H1 (cell line): ENCODE data around the gene C5orf15. TPM values are rescaled to one million over a fixed set of nuclear protein-coding genes. Genes with fewer than 3 reads are reported as not detected.

Experiments
- CTCF ChIA-PET: fragments of 300-600 bp; sonication (Branson Sonifier 250); formaldehyde crosslinking; loops from one replicate; lab custom pipeline; 2021; ENCODE audit not compliant: partially characterized antibody; lab: Charles Lee
- POLR2A ChIA-PET: fragments of 300-600 bp; sonication (Branson Sonifier 250); formaldehyde crosslinking; loops from one replicate; lab custom pipeline; 2021; ENCODE audit warnings: inconsistent platforms; ENCODE audit not compliant: partially characterized antibody; lab: Charles Lee
- DNase-seq, 2 experiments: peaks; one replicate each; pipeline versions ENCODE4 v3.0.0 to v3.0.0-alpha.2; 2010 to 2022; ENCODE audit warnings: low spot score in 2 of 2, low read depth in 1 of 2, mixed read lengths in 1 of 2
- FAIRE-seq: peaks from 2 replicates; lab custom pipeline; 2011; peaks lifted over from hg19 to GRCh38; lab: Jason Lieb, UNC
- H2AFZ ChIP-seq: 2 replicates; pipeline ENCODE4 v1.8.1; 2012; ENCODE audit warnings: low read length, inconsistent platforms
- H2AK5ac ChIP-seq: 2 replicates; pipeline ENCODE4 v1.6.1; 2013; ENCODE audit warnings: low read depth, low read length
- H2BK120ac ChIP-seq: replicated peaks from 2 replicates; pipeline ENCODE3; 2013; ENCODE audit warnings: low read depth, low read length, inconsistent platforms
- H2BK12ac ChIP-seq: 2 replicates; pipeline ENCODE4 v1.6.1; 2013; ENCODE audit warnings: low read depth, low read length
- H2BK15ac ChIP-seq: 2 replicates; pipeline ENCODE4 v1.6.1; 2013; ENCODE audit warnings: low read length
- H2BK20ac ChIP-seq: 2 replicates; pipeline ENCODE4 v1.6.1; 2013; ENCODE audit warnings: low read length
- H2BK5ac ChIP-seq: 2 replicates; pipeline ENCODE4 v1.6.1; 2013; ENCODE audit warnings: low read depth, low read length
- H3K14ac ChIP-seq: 2 replicates; pipeline ENCODE4 v1.6.1; 2013; ENCODE audit warnings: inconsistent platforms; ENCODE audit not compliant: insufficient read length
- H3K18ac ChIP-seq: 2 replicates; pipeline ENCODE4 v1.6.1; 2013; ENCODE audit warnings: low read length; ENCODE audit errors: extremely low read depth
- H3K23ac ChIP-seq: 2 replicates; pipeline ENCODE4 v1.6.1; 2013; ENCODE audit warnings: inconsistent platforms; ENCODE audit not compliant: insufficient read length
- H3K23me2 ChIP-seq: 2 replicates; pipeline ENCODE4 v1.6.1; 2013; ENCODE audit warnings: low read depth, low read length
- H3K27ac ChIP-seq: 2 replicates; pipeline ENCODE4 v1.6.1; 2011; ENCODE audit warnings: low read depth, low read length, inconsistent platforms
- H3K27me3 ChIP-seq, 4 experiments: replicated peaks in 1 of 4; 1 replicate in 1 of 4; 2 replicates in 3 of 4; pipeline versions ENCODE4 v1.6.1 to v1.8.1; 2011 to 2013; ENCODE audit warnings: low read length in 3 of 4, mild to moderate bottlenecking in 3 of 4, inconsistent platforms in 2 of 4, mixed read lengths in 2 of 4, moderate library complexity in 1 of 4; ENCODE audit not compliant: control insufficient read depth in 3 of 4, insufficient read depth in 3 of 4; ENCODE audit errors: extremely low read depth in 1 of 4
- H3K36me3 ChIP-seq, 4 experiments: 2 replicates each; pipeline versions ENCODE4 v1.6.1 to v1.8.1; 2011 to 2013; ENCODE audit warnings: mild to moderate bottlenecking in 4 of 4, low read length in 3 of 4, moderate library complexity in 2 of 4, control low read depth in 1 of 4, inconsistent platforms in 1 of 4; ENCODE audit not compliant: insufficient read depth in 4 of 4, control insufficient read depth in 2 of 4
- H3K4ac ChIP-seq: replicated peaks from 2 replicates; pipeline ENCODE3; 2013; ENCODE audit warnings: low read length, low read depth, mixed read lengths, inconsistent platforms; ENCODE audit not compliant: insufficient read length
- H3K4me1 ChIP-seq, 4 experiments: replicated peaks in 1 of 4; 1 replicate in 1 of 4; 2 replicates in 3 of 4; pipeline versions ENCODE4 v1.6.1 to v1.8.1; 2011 to 2013; ENCODE audit warnings: low read length in 3 of 4, inconsistent platforms in 2 of 4, mixed read lengths in 1 of 4; ENCODE audit not compliant: insufficient read depth in 4 of 4, control insufficient read depth in 3 of 4
- H3K4me2 ChIP-seq, 2 experiments: 2 replicates each; pipeline versions ENCODE4 v1.6.1 to v1.8.1; 2011 to 2013; ENCODE audit warnings: low read depth in 2 of 2, low read length in 2 of 2, control low read depth in 1 of 2, inconsistent platforms in 1 of 2, mild to moderate bottlenecking in 1 of 2; ENCODE audit not compliant: insufficient read depth in 1 of 2
- H3K4me3 ChIP-seq, 4 experiments: fragments of 200-600, 300-600 bp in 1 of 4; sonication (generic), shearing (Covaris generic), sonication (Bioruptor Twin) in 1 of 4; 2 replicates each; pipeline versions ENCODE4 v1.5.1 to v1.8.1; 2011 to 2016; ENCODE audit warnings: low read length in 4 of 4, low read depth in 3 of 4, control low read depth in 2 of 4, inconsistent platforms in 2 of 4, mild to moderate bottlenecking in 2 of 4, mixed read lengths in 1 of 4, moderate library complexity in 1 of 4; ENCODE audit not compliant: insufficient read depth in 2 of 4; ENCODE audit errors: extremely low read depth in 1 of 4
- H3K56ac ChIP-seq: replicated peaks from 2 replicates; pipeline ENCODE3; 2013; ENCODE audit warnings: low read depth, mild to moderate bottlenecking, mixed read lengths, low read length, inconsistent platforms; ENCODE audit not compliant: insufficient read length
- H3K79me1 ChIP-seq: 2 replicates; pipeline ENCODE4 v1.6.1; 2013; ENCODE audit warnings: low read depth, low read length, control low read depth
- H3K79me2 ChIP-seq, 2 experiments: 2 replicates each; pipeline versions ENCODE4 v1.6.1 to v1.8.1; 2012 to 2013; ENCODE audit warnings: low read length in 2 of 2, mild to moderate bottlenecking in 2 of 2, inconsistent platforms in 1 of 2; ENCODE audit not compliant: insufficient read depth in 2 of 2, control insufficient read depth in 1 of 2
- H3K9ac ChIP-seq, 4 experiments: replicated peaks in 1 of 4; 1 replicate in 1 of 4; 2 replicates in 3 of 4; pipeline versions ENCODE4 v1.6.1 to v1.8.1; 2011 to 2013; ENCODE audit warnings: low read depth in 3 of 4, low read length in 3 of 4, control low read depth in 2 of 4, mild to moderate bottlenecking in 2 of 4, moderate library complexity in 2 of 4, inconsistent platforms in 1 of 4; ENCODE audit errors: extremely low read depth in 1 of 4
- H3K9me3 ChIP-seq, 2 experiments: 2 replicates each; pipeline versions ENCODE4 v1.6.1 to v1.8.1; 2012 to 2013; ENCODE audit warnings: mild to moderate bottlenecking in 2 of 2, moderate library complexity in 2 of 2, control low read depth in 1 of 2, inconsistent platforms in 1 of 2, low read depth in 1 of 2, low read length in 1 of 2, mixed read lengths in 1 of 2; ENCODE audit not compliant: insufficient read depth in 2 of 2
- H4K20me1 ChIP-seq, 2 experiments: replicated peaks in 1 of 2; 2 replicates each; pipeline versions ENCODE3 to v1.8.1; 2011 to 2013; ENCODE audit warnings: inconsistent platforms in 2 of 2, low read length in 2 of 2, mild to moderate bottlenecking in 1 of 2; ENCODE audit not compliant: insufficient read depth in 2 of 2, control insufficient read depth in 1 of 2
- H4K5ac ChIP-seq: 2 replicates; pipeline ENCODE4 v1.6.1; 2013; ENCODE audit warnings: low read length, low read depth, mixed read lengths, inconsistent platforms; ENCODE audit not compliant: insufficient read length
- H4K8ac ChIP-seq: 2 replicates; pipeline ENCODE4 v1.8.0; 2013; ENCODE audit warnings: mild to moderate bottlenecking, moderate library complexity, low read length, inconsistent platforms; ENCODE audit not compliant: insufficient read depth; ENCODE audit errors: extremely low read depth
- H4K91ac ChIP-seq: replicated peaks from 2 replicates; pipeline ENCODE3; 2013; ENCODE audit warnings: low read length, mixed read lengths, inconsistent platforms; ENCODE audit not compliant: insufficient read length
- CEBPB ChIP-seq: IDR thresholded peaks from 2 replicates; pipeline ENCODE4 v1.6.1; 2012; ENCODE audit warnings: low read depth, low read length
- NRF1 ChIP-seq: IDR thresholded peaks from 2 replicates; pipeline ENCODE4 v1.6.1; 2011; ENCODE audit warnings: mild to moderate bottlenecking, low read depth, low read length, improper control_type of control experiment
- RNF2 ChIP-seq: fragments of 200-900, 300-1000 bp; sonication (generic); IDR thresholded peaks from 2 replicates; pipeline ENCODE4 v1.7.1; 2016; ENCODE audit warnings: borderline replicate concordance, low read depth, mild to moderate bottlenecking, antibody characterized with exemption, low read length; ENCODE audit not compliant: poor library complexity, severe bottlenecking; ENCODE audit errors: missing control alignments
- WGBS, 2 experiments: shearing (Covaris generic) in 1 of 2; methylation state at CpG; one replicate each; pipeline versions ENCODE4 v1.1.6 to v1.1.7; 2013 to 2015; ENCODE audit warnings: low lambda C conversion rate in 2 of 2, mixed read lengths in 2 of 2, inconsistent platforms in 1 of 2, low coverage in 1 of 2, missing lambda C conversion rate in 1 of 2; ENCODE audit not compliant: insufficient replicate concordance in 2 of 2, insufficient coverage in 1 of 2, insufficient read length in 1 of 2; ENCODE audit errors: extremely low coverage in 1 of 2, missing lambda C conversion rate in 1 of 2; 5-methylcytosine and 5-hydroxymethylcytosine counted together
- polyA plus RNA-seq, 7 experiments: library from polyadenylated mRNA; depleted of rRNA in 3 of 7; stranded (reverse) in 5 of 7; unstranded in 2 of 7; fragments of >200 nt in 5 of 7; fragments of 200-250 nt in 2 of 7; gene quantifications; 1 replicate in 5 of 7; 2 replicates in 1 of 7; 4 replicates in 1 of 7; pipeline versions ENCODE4 v1.2.1 to v1.2.3, GENCODE V29; 2011 to 2013; ENCODE audit warnings: missing spikeins in 2 of 7, mixed read lengths in 2 of 7
- total RNA-seq: library from RNA; stranded (reverse); fragmentation: NEBNext Ultra II Directional; extraction: Animal tissue kit (Norgen Biotek cat#: 25700); gene quantifications from 2 replicates; pipeline ENCODE4 v1.2.1, GENCODE V29; 2021

The C5orf15 gene
- total and polyA plus RNA-seq, 2 of the 8 experiments (the other 6 are each of a cell fraction or from before 2014, with no cell fraction given), result 31.7 to 39.3 TPM

- ChIA-PET POLR2A (no interaction called here), CTCF (interaction anchor here (0.9 to 1.6 kb wide), 5 partner anchors 46 to 527 kb away, joined by 3 to 4 read pairs (median 3); no protein-coding TSS in a partner anchor)
- no peak overlapping the region for H2AK5ac ChIP-seq
- H2BK15ac ChIP-seq, result no peak overlapping the region
- no peak overlapping the region for H3K27ac ChIP-seq
- H2BK12ac ChIP-seq, result no peak overlapping the region
- H2BK20ac ChIP-seq, result no peak overlapping the region
- no peak overlapping the region for H3K4me3 ChIP-seq
- TF ChIP-seq CEBPB, result peak; percentile 78
- no peak for TF ChIP-seq NRF1
- TF ChIP-seq RNF2, result no peak
- no peaks in the 10 kb centered on the region for H3K23me2 ChIP-seq
- H3K36me3 ChIP-seq, result peaks cover 0 to 3% (median under 1%) of the 10 kb centered on the region in 4 experiments; a peak in 1 of 8 replicates
- H3K56ac ChIP-seq, result no peak overlapping the region
- H3K4me2 ChIP-seq, result no peak overlapping the region
- 87% methylated on average over 5 of the region's 7 CpGs; no CpG with 5 or more reads in 1 of the 2 experiments for WGBS, 2 experiments
- no peak for DNase-seq
- FAIRE-seq, result no peak
- no peak overlapping the region for H3K14ac ChIP-seq
- H2AFZ ChIP-seq, result no peak overlapping the region
- no peaks in the 10 kb centered on the region for H3K79me1 ChIP-seq
- H4K91ac ChIP-seq, result no peak overlapping the region
- no peak overlapping the region for H4K8ac ChIP-seq
- no peaks in the 10 kb centered on the region; a peak in 1 of 7 replicates for H3K4me1 ChIP-seq
- H3K18ac ChIP-seq, result no peak overlapping the region
- H4K5ac ChIP-seq, result no peak overlapping the region
- H3K4ac ChIP-seq, result no peak overlapping the region
- peaks cover 0 to 2% of the 10 kb centered on the region in 2 experiments for H4K20me1 ChIP-seq
- no peaks in the 10 kb centered on the region for H3K9me3 ChIP-seq
- no peaks in the 10 kb centered on the region for H3K27me3 ChIP-seq
- H2BK5ac ChIP-seq, result no peak overlapping the region
- no peaks in the 10 kb centered on the region for H3K79me2 ChIP-seq
- no peak overlapping the region for H2BK120ac ChIP-seq
- no peak overlapping the region for H3K9ac ChIP-seq
- no peak overlapping the region for H3K23ac ChIP-seq
Measured at GRCh38 chr5:133950821-133951612, 17.4 kb downstream of the C5orf15 start.
